HepG2 (cell line): Measurements from ENCODE around the gene MOV10L1. TPM values are rescaled to one million over a fixed set of nuclear protein-coding genes. Genes with fewer than 3 reads are reported as not detected.
A peak's percentile ranks its signal among the peaks of the same experiment; 100 is the strongest.

Source experiments
- HES4 ChIP-seq: sonication (generic); formaldehyde crosslinking; IDR thresholded peaks from 2 replicates; pipeline ENCODE4 v1.9.0; 2021; ENCODE audit warnings: mild to moderate bottlenecking, missing genetic modification reagents, borderline replicate concordance
- NFKB2 ChIP-seq: sonication (generic); formaldehyde crosslinking; IDR thresholded peaks from 2 replicates; pipeline ENCODE4 v1.4.0; 2020; ENCODE audit warnings: missing genetic modification reagents, borderline replicate concordance
- PCBP2 ChIP-seq: fragments of 200-400 bp; formaldehyde crosslinking; optimal IDR thresholded peaks from 2 replicates; pipeline ENCODE3; 2018; ENCODE audit warnings: low read length, low read depth; ENCODE audit not compliant: poor library complexity, severe bottlenecking
- PLRG1 ChIP-seq: fragments of 450-650 bp; conservative IDR thresholded peaks from 2 replicates; pipeline ENCODE4 v1.6.1; 2016
- RFX5 ChIP-seq: IDR thresholded peaks from 2 replicates; pipeline ENCODE4 v1.6.1; 2011; ENCODE audit warnings: low read depth, low read length, improper control_type of control experiment
- RNF2 ChIP-seq: fragments of 450-650 bp; conservative IDR thresholded peaks from 2 replicates; pipeline ENCODE4 v1.6.1; 2016; ENCODE audit warnings: low read depth
- SMAD3 ChIP-seq: sonication (generic); formaldehyde crosslinking; IDR thresholded peaks from 2 replicates; pipeline ENCODE4 v1.4.0; 2020; ENCODE audit warnings: missing genetic modification reagents
- SYNCRIP ChIP-seq: fragments of 200-400 bp; formaldehyde crosslinking; IDR thresholded peaks from 2 replicates; pipeline ENCODE4 v1.6.1; 2018; ENCODE audit warnings: mild to moderate bottlenecking, low read depth, low read length; ENCODE audit not compliant: insufficient read depth
- TMF1 ChIP-seq: sonication (generic); formaldehyde crosslinking; IDR thresholded peaks from 2 replicates; pipeline ENCODE4 v1.8.1; 2022; ENCODE audit warnings: low read depth, missing genetic modification reagents
- ZNF143 ChIP-seq: sonication (generic); formaldehyde crosslinking; IDR thresholded peaks from 2 replicates; pipeline ENCODE4 v1.4.0; 2020; ENCODE audit warnings: missing genetic modification reagents
- ZNF331 ChIP-seq: sonication (generic); formaldehyde crosslinking; IDR thresholded peaks from 2 replicates; pipeline ENCODE4 v1.4.0; 2020; ENCODE audit warnings: missing genetic modification reagents
- ZNF431 ChIP-seq: sonication (generic); formaldehyde crosslinking; IDR thresholded peaks from 2 replicates; pipeline ENCODE4 v1.9.0; 2022; ENCODE audit warnings: missing genetic modification reagents, low read depth, mild to moderate bottlenecking, borderline replicate concordance
- ZNF557 ChIP-seq: sonication (generic); formaldehyde crosslinking; IDR thresholded peaks from 2 replicates; pipeline ENCODE4 v1.4.0; 2020; ENCODE audit warnings: missing genetic modification reagents
- ZNF713 ChIP-seq: sonication (generic); formaldehyde crosslinking; IDR thresholded peaks from 2 replicates; pipeline ENCODE4 v1.4.0; 2020; ENCODE audit warnings: mild to moderate bottlenecking, missing genetic modification reagents
- ZNF720 ChIP-seq: sonication (generic); formaldehyde crosslinking; IDR thresholded peaks from 2 replicates; pipeline ENCODE4 v1.4.0; 2020; ENCODE audit warnings: missing genetic modification reagents
- ZNF790 ChIP-seq: sonication (generic); formaldehyde crosslinking; IDR thresholded peaks from 2 replicates; pipeline ENCODE4 v1.8.0; 2022; ENCODE audit warnings: missing genetic modification reagents, mild to moderate bottlenecking, borderline replicate concordance
- ZNF841 ChIP-seq: sonication (generic); formaldehyde crosslinking; IDR thresholded peaks from 2 replicates; pipeline ENCODE4 v1.8.1; 2023; ENCODE audit warnings: missing genetic modification reagents, borderline replicate concordance
- polyA plus RNA-seq, 8 experiments: library from polyadenylated mRNA; depleted of rRNA in 3 of 8; stranded (reverse) in 7 of 8; unstranded in 1 of 8; fragments of >200 nt; fragmentation: Illumina TruSeq in 4 of 8; extraction: Trizol in 4 of 8; gene quantifications; 2 replicates each; pipeline versions ENCODE4 v1.2.1 to v1.2.3, GENCODE V29; 2011 to 2016; ENCODE audit warnings: low read depth in 4 of 8, missing spikeins in 1 of 8, mixed read lengths in 1 of 8; ENCODE audit not compliant: insufficient read depth in 1 of 8
- total RNA-seq, 5 experiments: library from RNA; depleted of rRNA; stranded (reverse); fragments of >200 nt; fragmentation: Illumina TruSeq; extraction: Trizol; gene quantifications; 2 replicates each; pipeline ENCODE4 v1.2.3, GENCODE V29; 2016; ENCODE audit warnings: low read depth in 1 of 5
- TF ChIP-seq, protein P1 (sequence below): IDR thresholded peaks from 2 replicates; pipeline ENCODE4 v1.6.1; 2012; ENCODE audit warnings: low read length, improper control_type of control experiment
- TF ChIP-seq, protein P2 (sequence below): sonication (generic); formaldehyde crosslinking; IDR thresholded peaks from 2 replicates; pipeline ENCODE4 v1.5.0; 2020; ENCODE audit warnings: mild to moderate bottlenecking, missing genetic modification reagents, borderline replicate concordance
- TF ChIP-seq, protein P3 (sequence below): sonication (generic); formaldehyde crosslinking; IDR thresholded peaks from 2 replicates; pipeline ENCODE4 v1.4.0; 2020; ENCODE audit warnings: missing genetic modification reagents
- TF ChIP-seq, protein P4 (sequence below): sonication (generic); formaldehyde crosslinking; IDR thresholded peaks from 2 replicates; pipeline ENCODE4 v1.4.0; 2020; ENCODE audit warnings: mild to moderate bottlenecking, missing genetic modification reagents
- TF ChIP-seq, protein P5 (sequence below): IDR thresholded peaks from 2 replicates; pipeline ENCODE4 v1.6.1; 2018; ENCODE audit warnings: missing genetic modification reagents, mild to moderate bottlenecking, missing compliant biosample characterization

MOV10L1 gene
- total and polyA plus RNA-seq, 2 of the 13 experiments (the other 11 are each of a cell fraction or from before 2014, with no cell fraction given) = 0.11 to 0.12 TPM

DNA sequence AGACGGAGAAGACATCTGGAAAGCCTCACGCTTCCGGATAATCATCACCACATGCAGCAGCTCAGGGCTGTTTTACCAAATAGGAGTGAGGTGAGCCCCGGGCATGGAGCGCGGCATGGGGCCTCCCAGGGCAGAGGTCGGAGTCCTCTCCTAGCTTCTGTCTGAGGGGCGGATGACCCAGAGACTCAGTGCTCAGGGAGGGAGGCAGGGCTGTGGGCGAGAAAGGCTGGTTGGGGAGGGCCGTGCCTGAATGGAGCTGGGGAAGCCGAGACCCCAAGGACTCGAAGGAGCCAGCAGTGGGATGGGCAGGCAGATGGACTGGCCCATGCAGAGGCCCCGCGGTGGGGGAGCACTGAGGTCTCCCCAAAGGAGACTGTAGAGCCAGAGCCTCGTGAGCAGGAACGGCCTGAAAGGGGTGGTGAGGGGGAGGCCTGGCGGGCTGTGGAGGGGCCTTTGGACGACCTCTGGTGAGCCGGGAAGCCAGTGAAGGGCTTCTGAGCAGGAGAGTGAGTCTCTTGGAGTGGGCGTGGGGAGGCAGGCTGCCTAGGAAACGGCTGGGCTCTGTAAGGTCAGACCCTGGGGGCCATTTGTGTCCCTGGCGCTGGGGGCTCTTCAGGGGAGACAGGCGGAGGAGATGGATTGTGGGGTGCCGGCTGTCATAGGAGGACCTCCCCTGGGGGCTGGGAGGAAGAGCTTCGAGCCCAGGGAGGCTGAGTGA is 56.1 kb downstream of the MOV10L1 start (continued):
- TF ChIP-seq, protein P1, sequence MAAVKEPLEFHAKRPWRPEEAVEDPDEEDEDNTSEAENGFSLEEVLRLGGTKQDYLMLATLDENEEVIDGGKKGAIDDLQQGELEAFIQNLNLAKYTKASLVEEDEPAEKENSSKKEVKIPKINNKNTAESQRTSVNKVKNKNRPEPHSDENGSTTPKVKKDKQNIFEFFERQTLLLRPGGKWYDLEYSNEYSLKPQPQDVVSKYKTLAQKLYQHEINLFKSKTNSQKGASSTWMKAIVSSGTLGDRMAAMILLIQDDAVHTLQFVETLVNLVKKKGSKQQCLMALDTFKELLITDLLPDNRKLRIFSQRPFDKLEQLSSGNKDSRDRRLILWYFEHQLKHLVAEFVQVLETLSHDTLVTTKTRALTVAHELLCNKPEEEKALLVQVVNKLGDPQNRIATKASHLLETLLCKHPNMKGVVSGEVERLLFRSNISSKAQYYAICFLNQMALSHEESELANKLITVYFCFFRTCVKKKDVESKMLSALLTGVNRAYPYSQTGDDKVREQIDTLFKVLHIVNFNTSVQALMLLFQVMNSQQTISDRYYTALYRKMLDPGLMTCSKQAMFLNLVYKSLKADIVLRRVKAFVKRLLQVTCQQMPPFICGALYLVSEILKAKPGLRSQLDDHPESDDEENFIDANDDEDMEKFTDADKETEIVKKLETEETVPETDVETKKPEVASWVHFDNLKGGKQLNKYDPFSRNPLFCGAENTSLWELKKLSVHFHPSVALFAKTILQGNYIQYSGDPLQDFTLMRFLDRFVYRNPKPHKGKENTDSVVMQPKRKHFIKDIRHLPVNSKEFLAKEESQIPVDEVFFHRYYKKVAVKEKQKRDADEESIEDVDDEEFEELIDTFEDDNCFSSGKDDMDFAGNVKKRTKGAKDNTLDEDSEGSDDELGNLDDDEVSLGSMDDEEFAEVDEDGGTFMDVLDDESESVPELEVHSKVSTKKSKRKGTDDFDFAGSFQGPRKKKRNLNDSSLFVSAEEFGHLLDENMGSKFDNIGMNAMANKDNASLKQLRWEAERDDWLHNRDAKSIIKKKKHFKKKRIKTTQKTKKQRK = no peak
- TF ChIP-seq ZNF431 (CRISPR knock-in tag) (no peak), SMAD3 (CRISPR knock-in tag) (no peak), TMF1 (CRISPR knock-in tag) (peak; percentile 42; the same call in 1 of the 2 replicates), ZNF713 (CRISPR knock-in tag) (no peak), PCBP2 (no peak), RFX5 (no peak), ZNF841 (no peak), SYNCRIP (no peak), NFKB2 (CRISPR knock-in tag) (no peak; the same call in 1 of the 2 replicates), ZNF720 (CRISPR knock-in tag) (no peak), RNF2 (no peak), ZNF143 (CRISPR knock-in tag) (no peak), PLRG1 (no peak), ZNF790 (CRISPR knock-in tag) (no peak), HES4 (CRISPR knock-in tag) (no peak), ZNF331 (CRISPR knock-in tag) (no peak), ZNF557 (no peak)
- TF ChIP-seq, protein P2, sequence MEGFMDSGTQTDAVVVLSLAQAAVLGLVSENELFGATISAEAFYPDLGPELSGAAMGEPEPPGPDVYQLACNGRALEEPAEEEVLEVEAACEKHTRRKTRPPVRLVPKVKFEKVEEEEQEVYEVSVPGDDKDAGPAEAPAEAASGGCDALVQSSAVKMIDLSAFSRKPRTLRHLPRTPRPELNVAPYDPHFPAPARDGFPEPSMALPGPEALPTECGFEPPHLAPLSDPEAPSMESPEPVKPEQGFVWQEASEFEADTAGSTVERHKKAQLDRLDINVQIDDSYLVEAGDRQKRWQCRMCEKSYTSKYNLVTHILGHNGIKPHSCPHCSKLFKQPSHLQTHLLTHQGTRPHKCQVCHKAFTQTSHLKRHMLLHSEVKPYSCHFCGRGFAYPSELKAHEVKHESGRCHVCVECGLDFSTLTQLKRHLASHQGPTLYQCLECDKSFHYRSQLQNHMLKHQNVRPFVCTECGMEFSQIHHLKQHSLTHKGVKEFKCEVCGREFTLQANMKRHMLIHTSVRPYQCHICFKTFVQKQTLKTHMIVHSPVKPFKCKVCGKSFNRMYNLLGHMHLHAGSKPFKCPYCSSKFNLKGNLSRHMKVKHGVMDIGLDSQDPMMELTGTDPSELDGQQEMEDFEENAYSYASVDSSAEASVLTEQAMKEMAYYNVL = no peak
- TF ChIP-seq, protein P3, sequence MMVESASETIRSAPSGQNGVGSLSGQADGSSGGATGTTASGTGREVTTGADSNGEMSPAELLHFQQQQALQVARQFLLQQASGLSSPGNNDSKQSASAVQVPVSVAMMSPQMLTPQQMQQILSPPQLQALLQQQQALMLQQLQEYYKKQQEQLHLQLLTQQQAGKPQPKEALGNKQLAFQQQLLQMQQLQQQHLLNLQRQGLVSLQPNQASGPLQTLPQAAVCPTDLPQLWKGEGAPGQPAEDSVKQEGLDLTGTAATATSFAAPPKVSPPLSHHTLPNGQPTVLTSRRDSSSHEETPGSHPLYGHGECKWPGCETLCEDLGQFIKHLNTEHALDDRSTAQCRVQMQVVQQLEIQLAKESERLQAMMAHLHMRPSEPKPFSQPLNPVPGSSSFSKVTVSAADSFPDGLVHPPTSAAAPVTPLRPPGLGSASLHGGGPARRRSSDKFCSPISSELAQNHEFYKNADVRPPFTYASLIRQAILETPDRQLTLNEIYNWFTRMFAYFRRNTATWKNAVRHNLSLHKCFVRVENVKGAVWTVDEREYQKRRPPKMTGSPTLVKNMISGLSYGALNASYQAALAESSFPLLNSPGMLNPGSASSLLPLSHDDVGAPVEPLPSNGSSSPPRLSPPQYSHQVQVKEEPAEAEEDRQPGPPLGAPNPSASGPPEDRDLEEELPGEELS (CRISPR knock-in tag) = no peak
- TF ChIP-seq, protein P4, sequence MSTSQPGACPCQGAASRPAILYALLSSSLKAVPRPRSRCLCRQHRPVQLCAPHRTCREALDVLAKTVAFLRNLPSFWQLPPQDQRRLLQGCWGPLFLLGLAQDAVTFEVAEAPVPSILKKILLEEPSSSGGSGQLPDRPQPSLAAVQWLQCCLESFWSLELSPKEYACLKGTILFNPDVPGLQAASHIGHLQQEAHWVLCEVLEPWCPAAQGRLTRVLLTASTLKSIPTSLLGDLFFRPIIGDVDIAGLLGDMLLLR = no peak
- TF ChIP-seq, protein P5, sequence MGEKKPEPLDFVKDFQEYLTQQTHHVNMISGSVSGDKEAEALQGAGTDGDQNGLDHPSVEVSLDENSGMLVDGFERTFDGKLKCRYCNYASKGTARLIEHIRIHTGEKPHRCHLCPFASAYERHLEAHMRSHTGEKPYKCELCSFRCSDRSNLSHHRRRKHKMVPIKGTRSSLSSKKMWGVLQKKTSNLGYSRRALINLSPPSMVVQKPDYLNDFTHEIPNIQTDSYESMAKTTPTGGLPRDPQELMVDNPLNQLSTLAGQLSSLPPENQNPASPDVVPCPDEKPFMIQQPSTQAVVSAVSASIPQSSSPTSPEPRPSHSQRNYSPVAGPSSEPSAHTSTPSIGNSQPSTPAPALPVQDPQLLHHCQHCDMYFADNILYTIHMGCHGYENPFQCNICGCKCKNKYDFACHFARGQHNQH (CRISPR knock-in tag) = no peak
